SK-N-MC (cell line): ENCODE measurements around the gene DNAAF9.

Experiments used
- EZH2 ChIP-seq: fragments of 200-600 bp; sonication (generic); IDR thresholded peaks from one replicate; pipeline ENCODE4 v1.6.1; 2017; ENCODE audit warnings: antibody characterized with exemption
- POLR2AphosphoS5 ChIP-seq: IDR thresholded peaks from 2 replicates; pipeline ENCODE4 v1.6.1; 2012; ENCODE audit warnings: mild to moderate bottlenecking, low read depth, low read length, borderline replicate concordance

DNA sequence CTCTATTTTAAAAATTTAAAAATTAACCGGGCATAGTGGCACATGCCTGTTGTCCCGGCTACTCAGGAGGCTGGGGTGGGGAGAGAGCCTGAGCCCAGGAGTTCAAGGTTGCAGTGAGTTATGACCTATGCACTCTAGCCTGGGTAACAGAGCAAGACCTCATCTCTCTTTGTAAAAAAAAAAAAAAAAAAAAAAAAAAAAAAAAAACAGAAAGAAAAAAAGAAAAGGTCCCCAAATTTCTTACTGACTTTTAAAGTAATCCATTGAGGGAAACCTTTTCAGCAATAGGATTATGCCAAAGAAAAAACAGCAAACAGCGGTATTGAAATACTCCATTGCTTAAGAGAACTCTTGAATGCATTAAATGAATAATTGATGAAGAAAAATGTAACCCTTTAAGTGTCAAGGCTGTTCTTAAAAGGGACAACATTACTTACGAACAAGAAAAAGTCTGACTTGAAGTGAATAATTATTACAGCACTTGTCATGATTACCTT is 6.0 kb upstream of the DNAAF9 start:
- TF ChIP-seq EZH2 = no peak
- no peak for TF ChIP-seq POLR2AphosphoS5
